Gastrocnemius medialis (tissue), 4 donors: ENCODE measurements around the gene RCAN1. TPM values are rescaled to one million over a fixed set of nuclear protein-coding genes. Genes with fewer than 3 reads are reported as not detected.
A peak's percentile ranks its signal among the peaks of the same experiment; 100 is the strongest.

Experiments used
- ATAC-seq, 2 donors: fragments of 150-250 bp; one replicate each; pipeline ENCODE4 v1.9.1; 2016
- DNase-seq, 2 donors: peaks; one replicate each; pipeline ENCODE4 v3.0.0-alpha.2; 2019
- H3K27ac ChIP-seq, 4 donors: fragments of 200-600 bp; sonication (generic); 1 replicate in 1 of 4; 2 replicates in 3 of 4; pipeline ENCODE4 v1.5.1; 2016 to 2018; ENCODE audit warnings: mild to moderate bottlenecking in 2 of 4, moderate library complexity in 1 of 4
- H3K27me3 ChIP-seq, 3 donors: fragments of 200-600 bp; sonication (generic) in 2 of 3; 1 replicate in 1 of 3; 2 replicates in 2 of 3; pipeline versions ENCODE4 v1.5.1 to v1.6.0; 2016 to 2019; ENCODE audit warnings: mild to moderate bottlenecking in 1 of 3, moderate library complexity in 1 of 3
- H3K36me3 ChIP-seq, 2 donors: fragments of 200-600 bp; sonication (generic) in 1 of 2; one replicate each; pipeline ENCODE4 v1.5.1; 2017 to 2018
- H3K4me1 ChIP-seq, 2 donors: fragments of 200-600 bp; sonication (generic) in 1 of 2; one replicate each; pipeline ENCODE4 v1.5.1; 2016 to 2017; ENCODE audit warnings: mild to moderate bottlenecking in 2 of 2
- H3K4me3 ChIP-seq, 4 donors: fragments of 200-600 bp; sonication (generic) in 3 of 4; 1 replicate in 1 of 4; 2 replicates in 3 of 4; pipeline ENCODE4 v1.5.1; 2016 to 2019; ENCODE audit warnings: mild to moderate bottlenecking in 2 of 4
- H3K9me3 ChIP-seq, 3 donors: fragments of 200-600 bp; sonication (generic) in 2 of 3; 1 replicate in 1 of 3; 2 replicates in 2 of 3; pipeline ENCODE4 v1.5.1; 2016 to 2019
- CTCF ChIP-seq, 5 experiments: fragments of 450-650 bp in 3 of 5; fragments of 200-600 bp in 2 of 5; sonication (generic) in 2 of 5; IDR thresholded peaks in 4 of 5; conservative IDR thresholded peaks in 1 of 5; 1 replicate in 4 of 5; 2 replicates in 1 of 5; pipeline ENCODE4 v1.5.1; 2016 to 2019; ENCODE audit warnings: antibody characterized with exemption in 5 of 5, mild to moderate bottlenecking in 3 of 5, moderate library complexity in 3 of 5
- POLR2A ChIP-seq, 2 donors: fragments of 450-650 bp; IDR thresholded peaks; one replicate each; pipeline ENCODE4 v1.6.1; 2017; ENCODE audit warnings: antibody characterized with exemption in 2 of 2, mild to moderate bottlenecking in 2 of 2, moderate library complexity in 2 of 2
- in situ Hi-C, 4 donors: fragments of 200-750 bp; cut with MboI; loops; one replicate each; pipeline versions ENCODE4 v1.15.0 to v1.8.0; 2017; ENCODE audit warnings: low sequenced_read_pairs in 4 of 4
- intact Hi-C: fragments of 100-400 bp; cut with DNase I; formaldehyde crosslinking; loops from one replicate; pipeline ENCODE4 v1.15.1; 2023; ENCODE audit warnings: low total_unique reads
- total RNA-seq, 4 donors: library from RNA; depleted of rRNA; stranded (reverse); fragments of >200 nt; gene quantifications; one replicate each; pipeline versions ENCODE4 v1.1.0 to v1.2.3, GENCODE V29; 2016

Gene RCAN1
- total RNA-seq, 4 donors from 2014 or later = 21.7 to 37.9 (median 33.2) TPM

GRCh38 chr21:34593954-34594531, 20.9 kb downstream of the RCAN1 start:
- DNase-seq (no peak), ATAC-seq (peak in 1 of 2 donors; percentile 41)
- H3K27ac ChIP-seq = peak overlapping the region; percentile 29 to 44 (median 38)
- no peak overlapping the region for H3K4me3 ChIP-seq
- H3K27me3 ChIP-seq = no peaks in the 10 kb centered on the region
- H3K9me3 ChIP-seq = no peaks in the 10 kb centered on the region
- TF ChIP-seq CTCF (IDR thresholded peaks at IDR 0.05 in 4 of 5, conservative IDR thresholded peaks at IDR 0.05 in 1 of 5) = no peak
- TF ChIP-seq POLR2A (IDR thresholded peaks at IDR 0.05) = no peak
- no peaks in the 10 kb centered on the region for H3K36me3 ChIP-seq
- peaks cover 22 to 30% of the 10 kb centered on the region in 2 donors for H3K4me1 ChIP-seq
- in situ Hi-C loops (no loop called here), intact Hi-C loops (no loop called here)

DNA sequence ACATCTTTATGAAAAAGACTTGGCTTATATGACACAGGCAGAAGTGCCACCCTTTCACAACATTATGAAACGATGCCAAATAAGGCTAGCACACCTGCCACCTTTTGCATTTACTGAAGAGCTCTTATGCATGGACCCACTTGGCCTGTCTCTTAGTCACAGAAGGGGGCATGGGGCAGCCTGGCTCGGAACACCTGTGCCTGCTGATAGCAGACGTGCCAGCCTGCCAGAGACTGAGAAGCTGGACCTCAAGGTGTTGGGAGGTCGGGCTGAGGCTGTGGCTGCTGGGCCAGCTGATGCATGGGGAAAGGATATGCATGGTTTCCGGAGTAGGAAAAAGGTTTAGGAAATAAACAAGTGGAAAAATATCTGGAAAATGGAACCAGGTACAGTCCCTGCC, 21.5 kb downstream of the RCAN1 start:
- TF ChIP-seq POLR2A (IDR thresholded peaks at IDR 0.05) = no peak
- TF ChIP-seq CTCF (IDR thresholded peaks at IDR 0.05 in 4 of 5, conservative IDR thresholded peaks at IDR 0.05 in 1 of 5) = no peak
- peaks cover 22 to 30% of the 10 kb centered on the region in 2 donors for H3K4me1 ChIP-seq
- ATAC-seq = no peak
- intact Hi-C loops (no loop called here), in situ Hi-C loops (no loop called here)
- no peaks in the 10 kb centered on the region for H3K36me3 ChIP-seq
- peak overlapping the region; percentile 16 to 43 (median 32) for H3K27ac ChIP-seq
- no peaks in the 10 kb centered on the region for H3K27me3 ChIP-seq
- no peak overlapping the region for H3K4me3 ChIP-seq
- DNase-seq = no peak
- no peaks in the 10 kb centered on the region for H3K9me3 ChIP-seq

GRCh38 chr21:34592120-34592955, 22.6 kb downstream of the RCAN1 start:
- TF ChIP-seq CTCF (IDR thresholded peaks at IDR 0.05 in 4 of 5, conservative IDR thresholded peaks at IDR 0.05 in 1 of 5) = no peak
- TF ChIP-seq POLR2A (IDR thresholded peaks at IDR 0.05) = no peak
- H3K4me1 ChIP-seq = peaks cover 22 to 30% of the 10 kb centered on the region in 2 donors
- no peaks in the 10 kb centered on the region for H3K27me3 ChIP-seq
- no peaks in the 10 kb centered on the region for H3K9me3 ChIP-seq
- in situ Hi-C loops = no loop called here
- no peaks in the 10 kb centered on the region for H3K36me3 ChIP-seq
- DNase-seq (no peak), ATAC-seq (peak; percentile 49 to 64)
- H3K4me3 ChIP-seq = peak overlapping the region; percentile 10 to 42 (median 25)
- intact Hi-C loops = no loop called here
- peak overlapping the region; percentile 37 to 65 (median 50) for H3K27ac ChIP-seq

DNA sequence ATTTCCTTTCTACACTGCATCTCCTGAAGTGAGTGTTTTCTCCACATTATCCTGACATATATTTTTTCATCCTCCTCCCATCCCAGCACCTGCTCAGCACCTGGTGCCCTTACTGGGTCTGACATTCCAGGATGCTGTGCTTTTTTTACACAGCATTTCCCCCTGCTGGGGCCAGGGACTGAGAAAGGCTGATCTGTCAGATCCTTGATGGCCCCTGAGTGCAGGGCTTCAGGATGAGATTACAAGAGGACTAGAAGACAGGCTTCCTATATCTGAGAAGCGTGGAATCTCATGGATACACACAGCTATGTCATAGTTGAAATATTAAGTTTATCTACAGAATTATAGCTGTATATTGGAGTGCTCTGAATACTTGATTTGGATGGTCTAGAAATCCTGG, 24.4 kb downstream of the RCAN1 start:
- DNase-seq = no peak
- intact Hi-C loops (no loop called here), in situ Hi-C loops (no loop called here)
- ATAC-seq = no peak
- Histone ChIP-seq H3K27ac (no peak overlapping the region), H3K4me3 (no peak overlapping the region), H3K4me1 (peaks cover 22 to 30% of the 10 kb centered on the region in 2 donors), H3K36me3 (no peaks in the 10 kb centered on the region), H3K9me3 (no peaks in the 10 kb centered on the region), H3K27me3 (no peaks in the 10 kb centered on the region)
- no peak for TF ChIP-seq POLR2A (IDR thresholded peaks at IDR 0.05)
- TF ChIP-seq CTCF (IDR thresholded peaks at IDR 0.05 in 4 of 5, conservative IDR thresholded peaks at IDR 0.05 in 1 of 5) = no peak
